Measurements from ENCODE around the gene ZMYM2.
A peak's percentile ranks its signal among the peaks of the same experiment; 100 is the strongest.

Gene ZMYM2

GRCh38 chr13:19958155-19959111, at the start of gene ZMYM2:
ZMYM2 (plus strand) TSS chr13:19958727; CDS start chr13:19993073, 34,346 bp downstream.
- H3K27me3 Mint-ChIP-seq = no peaks in the 10 kb centered on the region
- H3K36me3 Mint-ChIP-seq = peaks cover 6% of the 10 kb centered on the region
- H3K9me3 Mint-ChIP-seq = no peaks in the 10 kb centered on the region
- H3K4me1 Mint-ChIP-seq = peaks cover 27% of the 10 kb centered on the region
- peak within 1 kb of the TSS; percentile 99 for H3K27ac Mint-ChIP-seq
- peak within 1 kb of the TSS; percentile 95 for H3K4me3 Mint-ChIP-seq
- peak; percentile 94 for ATAC-seq

GRCh38 chr13:19910336-19911072, 48.0 kb upstream of the ZMYM2 start:
- H3K27me3 Mint-ChIP-seq = no peaks in the 10 kb centered on the region
- no peak for ATAC-seq
- H3K4me3 Mint-ChIP-seq = no peak overlapping the region
- H3K4me1 Mint-ChIP-seq = no peaks in the 10 kb centered on the region
- no peak overlapping the region for H3K27ac Mint-ChIP-seq
- H3K9me3 Mint-ChIP-seq = no peaks in the 10 kb centered on the region
- H3K36me3 Mint-ChIP-seq = no peaks in the 10 kb centered on the region

- Mint-ChIP-seq H3K36me3 (no peaks in the 10 kb centered on the region), H3K4me1 (peaks cover 6% of the 10 kb centered on the region), H3K27ac (no peak overlapping the region), H3K4me3 (no peak overlapping the region), H3K9me3 (no peaks in the 10 kb centered on the region), H3K27me3 (peaks cover 7% of the 10 kb centered on the region)
- ATAC-seq = no peak
Measured at GRCh38 chr13:19927117-19927748, 31.3 kb upstream of the ZMYM2 start.

GRCh38 chr13:19940106-19940505, 18.4 kb upstream of the ZMYM2 start:
- Mint-ChIP-seq H3K4me3 (no peak overlapping the region), H3K36me3 (no peaks in the 10 kb centered on the region), H3K27ac (no peak overlapping the region), H3K4me1 (no peaks in the 10 kb centered on the region), H3K27me3 (peaks cover 30% of the 10 kb centered on the region), H3K9me3 (no peaks in the 10 kb centered on the region)
- no peak for ATAC-seq

- no peak overlapping the region for H3K4me3 Mint-ChIP-seq
- no peaks in the 10 kb centered on the region for H3K36me3 Mint-ChIP-seq
- no peak overlapping the region for H3K27ac Mint-ChIP-seq
- no peaks in the 10 kb centered on the region for H3K4me1 Mint-ChIP-seq
- H3K27me3 Mint-ChIP-seq = peaks cover 10% of the 10 kb centered on the region
- ATAC-seq = no peak
- H3K9me3 Mint-ChIP-seq = no peaks in the 10 kb centered on the region
Measured at GRCh38 chr13:19950374-19950773, 8.2 kb upstream of the ZMYM2 start.

GRCh38 chr13:19952850-19953249, 5.7 kb upstream of the ZMYM2 start:
- no peaks in the 10 kb centered on the region for H3K9me3 Mint-ChIP-seq
- H3K36me3 Mint-ChIP-seq = no peaks in the 10 kb centered on the region
- H3K4me3 Mint-ChIP-seq = no peak overlapping the region
- ATAC-seq = no peak
- no peak overlapping the region for H3K27ac Mint-ChIP-seq
- no peaks in the 10 kb centered on the region for H3K4me1 Mint-ChIP-seq
- no peaks in the 10 kb centered on the region for H3K27me3 Mint-ChIP-seq

- H3K27ac Mint-ChIP-seq = no peak overlapping the region
- H3K36me3 Mint-ChIP-seq = no peaks in the 10 kb centered on the region
- H3K4me3 Mint-ChIP-seq = no peak overlapping the region
- ATAC-seq = no peak
- no peaks in the 10 kb centered on the region for H3K27me3 Mint-ChIP-seq
- no peaks in the 10 kb centered on the region for H3K9me3 Mint-ChIP-seq
- H3K4me1 Mint-ChIP-seq = peaks cover 16% of the 10 kb centered on the region
Measured at GRCh38 chr13:19955873-19956559, 2.5 kb upstream of the ZMYM2 start.

GRCh38 chr13:19957320-19958154, 990 bp upstream of the ZMYM2 start:
- peak; percentile 46 for ATAC-seq
- Mint-ChIP-seq H3K4me3 (peak overlapping the region; percentile 86), H3K9me3 (no peaks in the 10 kb centered on the region), H3K27me3 (no peaks in the 10 kb centered on the region), H3K27ac (peak overlapping the region; percentile 99), H3K36me3 (peaks cover 6% of the 10 kb centered on the region), H3K4me1 (peaks cover 27% of the 10 kb centered on the region)

GRCh38 chr13:19959141-19959830, 759 bp downstream of the ZMYM2 start:
- Mint-ChIP-seq H3K36me3 (peaks cover 6% of the 10 kb centered on the region), H3K27ac (peak overlapping the region; percentile 99), H3K27me3 (no peaks in the 10 kb centered on the region), H3K4me1 (peaks cover 27% of the 10 kb centered on the region), H3K4me3 (peak overlapping the region; percentile 95), H3K9me3 (no peaks in the 10 kb centered on the region)
- peak; percentile 45 for ATAC-seq

GRCh38 chr13:19959831-19960652, 1.5 kb downstream of the ZMYM2 start:
- peak; percentile 68 for ATAC-seq
- H3K9me3 Mint-ChIP-seq = no peaks in the 10 kb centered on the region
- H3K4me3 Mint-ChIP-seq = peak overlapping the region; percentile 95
- peak overlapping the region; percentile 99 for H3K27ac Mint-ChIP-seq
- H3K4me1 Mint-ChIP-seq = peaks cover 27% of the 10 kb centered on the region
- H3K36me3 Mint-ChIP-seq = peaks cover 6% of the 10 kb centered on the region
- H3K27me3 Mint-ChIP-seq = no peaks in the 10 kb centered on the region

- peak overlapping the region; percentile 26 for H3K4me3 Mint-ChIP-seq
- ATAC-seq = no peak
- H3K36me3 Mint-ChIP-seq = peaks cover 6% of the 10 kb centered on the region
- H3K27me3 Mint-ChIP-seq = no peaks in the 10 kb centered on the region
- peak overlapping the region; percentile 99 for H3K27ac Mint-ChIP-seq
- peaks cover 27% of the 10 kb centered on the region for H3K4me1 Mint-ChIP-seq
- no peaks in the 10 kb centered on the region for H3K9me3 Mint-ChIP-seq
Measured at GRCh38 chr13:19960653-19960976, 2.1 kb downstream of the ZMYM2 start.

GRCh38 chr13:19961489-19961888, 3.0 kb downstream of the ZMYM2 start:
- peaks cover 27% of the 10 kb centered on the region for H3K4me1 Mint-ChIP-seq
- H3K27ac Mint-ChIP-seq = peak overlapping the region; percentile 54
- H3K9me3 Mint-ChIP-seq = no peaks in the 10 kb centered on the region
- H3K27me3 Mint-ChIP-seq = no peaks in the 10 kb centered on the region
- ATAC-seq = no peak
- H3K36me3 Mint-ChIP-seq = peaks cover 6% of the 10 kb centered on the region
- peak overlapping the region; percentile 7 for H3K4me3 Mint-ChIP-seq

- H3K27me3 Mint-ChIP-seq = no peaks in the 10 kb centered on the region
- H3K4me1 Mint-ChIP-seq = peaks cover 31% of the 10 kb centered on the region
- no peak overlapping the region for H3K27ac Mint-ChIP-seq
- H3K9me3 Mint-ChIP-seq = no peaks in the 10 kb centered on the region
- no peak overlapping the region for H3K4me3 Mint-ChIP-seq
- no peak for ATAC-seq
- peaks cover 9% of the 10 kb centered on the region for H3K36me3 Mint-ChIP-seq
Measured at GRCh38 chr13:19961924-19962323, 3.4 kb downstream of the ZMYM2 start.
